Small intestine (tissue), 7 donors: ENCODE measurements around the gene D2HGDH. TPM values are rescaled to one million over a fixed set of nuclear protein-coding genes. Genes with fewer than 3 reads are reported as not detected.

Experiments used
- DNase-seq, 2 donors: peaks; one replicate each; pipeline versions ENCODE4 v3.0.0 to v3.0.0-alpha.2; 2013
- FAIRE-seq: peaks from 2 replicates; lab custom pipeline; 2012; peaks lifted over from hg19 to GRCh38; lab: Jason Lieb, UNC
- H3K27ac ChIP-seq, 3 donors: one replicate each; pipeline ENCODE4 v1.5.1; 2013; ENCODE audit warnings: low read length in 2 of 3, mild to moderate bottlenecking in 2 of 3, control low read depth in 1 of 3, inconsistent platforms in 1 of 3, low read depth in 1 of 3, moderate library complexity in 1 of 3
- H3K27me3 ChIP-seq, 3 donors: one replicate each; pipeline ENCODE4 v1.6.1; 2013; ENCODE audit warnings: low read length in 3 of 3, inconsistent platforms in 1 of 3; ENCODE audit not compliant: control insufficient read depth in 3 of 3, insufficient read depth in 3 of 3
- H3K36me3 ChIP-seq, 3 donors: one replicate each; pipeline ENCODE4 v1.6.1; 2013; ENCODE audit warnings: low read length in 3 of 3, inconsistent platforms in 1 of 3, low read depth in 1 of 3, mild to moderate bottlenecking in 1 of 3, moderate library complexity in 1 of 3; ENCODE audit not compliant: control insufficient read depth in 3 of 3, insufficient read depth in 2 of 3
- H3K4me1 ChIP-seq, 3 donors: one replicate each; pipeline ENCODE4 v1.6.1; 2013; ENCODE audit warnings: low read length in 2 of 3, inconsistent platforms in 1 of 3, low read depth in 1 of 3, mild to moderate bottlenecking in 1 of 3, moderate library complexity in 1 of 3; ENCODE audit not compliant: control insufficient read depth in 3 of 3, insufficient read depth in 2 of 3
- H3K4me3 ChIP-seq, 3 donors: one replicate each; pipeline ENCODE4 v1.5.1; 2013; ENCODE audit warnings: low read length in 3 of 3, control low read depth in 1 of 3, inconsistent platforms in 1 of 3, low read depth in 1 of 3, mild to moderate bottlenecking in 1 of 3, moderate library complexity in 1 of 3
- H3K9me3 ChIP-seq, 2 donors: one replicate each; pipeline ENCODE4 v1.6.1; 2013; ENCODE audit warnings: low read depth in 1 of 2, low read length in 1 of 2; ENCODE audit not compliant: control insufficient read depth in 2 of 2, insufficient read depth in 1 of 2
- WGBS, 3 donors: extraction: QIAGEN DNeasy Blood & Tissue Kit; methylation state at CpG; one replicate each; pipeline ENCODE4 v1.1.7; 2013; 5-methylcytosine and 5-hydroxymethylcytosine counted together
- polyA plus RNA-seq, 4 donors: library from polyadenylated mRNA; stranded (reverse) in 3 of 4; unstranded in 1 of 4; fragments of 200-250 nt in 3 of 4; fragments of 120-200 nt in 1 of 4; gene quantifications; one replicate each; pipeline versions ENCODE4 v1.2.1 to v1.2.3, GENCODE V29; 2013
- donor health status: healthy with polysubstance abuse.
- donor health status: control.
- donor health status: control.
- donor health status: Bipolar disorder and iron deficiency.
- donor health status: healthy.

D2HGDH gene
- polyA plus RNA-seq, 4 donors = 19.6 to 57.5 (median 33.5) TPM

GRCh38 chr2:241771286-241772062, 37.0 kb downstream of the D2HGDH start:
- WGBS, 3 donors = 68 to 76% (median 73%) methylated on average over 37 to 38 of the region's 38 CpGs
- Histone ChIP-seq H3K4me3 (no peak overlapping the region), H3K9me3 (no peaks in the 10 kb centered on the region), H3K4me1 (peaks cover 0 to 18% (median 2%) of the 10 kb centered on the region in 3 donors), H3K36me3 (peaks cover 0 to 9% (median 0%) of the 10 kb centered on the region in 3 donors), H3K27me3 (no peaks in the 10 kb centered on the region), H3K27ac (no peak overlapping the region)
- no peak for FAIRE-seq
- peak in 1 of 2 donors; percentile 26 for DNase-seq

DNA sequence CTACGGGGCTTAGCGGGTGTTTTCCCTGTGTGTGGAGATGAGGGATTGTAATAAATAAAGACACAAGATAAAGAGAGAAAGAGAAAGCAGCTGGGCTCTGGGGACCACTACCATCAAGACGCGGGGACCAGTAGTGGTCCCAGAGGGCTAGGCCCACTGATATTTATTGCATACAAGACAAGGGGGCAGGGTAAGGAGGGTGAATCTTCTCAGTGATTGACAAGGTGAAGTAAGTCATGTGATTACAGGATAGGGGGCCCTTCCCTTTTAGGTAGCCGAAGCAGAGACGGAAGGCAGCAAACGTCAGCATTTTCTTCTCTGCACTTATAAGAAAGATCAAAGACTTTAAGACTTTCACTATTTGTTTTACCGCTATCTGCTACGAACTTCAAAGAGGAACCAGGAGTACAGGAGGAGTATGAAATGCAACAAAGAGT, 37.7 kb downstream of the D2HGDH start:
- no peak overlapping the region for H3K4me3 ChIP-seq

GRCh38 chr2:241773511-241774418, 39.3 kb downstream of the D2HGDH start:
- DNase-seq (peak in 1 of 2 donors; percentile 11), FAIRE-seq (no peak)
- Histone ChIP-seq H3K4me1 (peaks cover 0 to 18% (median 2%) of the 10 kb centered on the region in 3 donors), H3K36me3 (no peaks in the 10 kb centered on the region), H3K9me3 (no peaks in the 10 kb centered on the region), H3K4me3 (no peak overlapping the region), H3K27me3 (peaks cover 0 to 2% (median 0%) of the 10 kb centered on the region in 3 donors), H3K27ac (no peak overlapping the region)
- WGBS, 3 donors = 20 to 64% (median 42%) methylated on average over 24 to 29 of the region's 29 CpGs

More for the DNA sequence above, 37.7 kb downstream of the D2HGDH start:
- Histone ChIP-seq H3K9me3 (no peaks in the 10 kb centered on the region), H3K27me3 (peaks cover 0 to 2% (median 0%) of the 10 kb centered on the region in 3 donors), H3K4me1 (peaks cover 0 to 18% (median 2%) of the 10 kb centered on the region in 3 donors), H3K27ac (no peak overlapping the region), H3K36me3 (peaks cover 0 to 9% (median 0%) of the 10 kb centered on the region in 3 donors)
- 11 to 34% (median 17%) methylated on average over 9 of the region's 9 CpGs for WGBS, 3 donors
- DNase-seq (peak in 1 of 2 donors; percentile 9), FAIRE-seq (no peak)

DNA sequence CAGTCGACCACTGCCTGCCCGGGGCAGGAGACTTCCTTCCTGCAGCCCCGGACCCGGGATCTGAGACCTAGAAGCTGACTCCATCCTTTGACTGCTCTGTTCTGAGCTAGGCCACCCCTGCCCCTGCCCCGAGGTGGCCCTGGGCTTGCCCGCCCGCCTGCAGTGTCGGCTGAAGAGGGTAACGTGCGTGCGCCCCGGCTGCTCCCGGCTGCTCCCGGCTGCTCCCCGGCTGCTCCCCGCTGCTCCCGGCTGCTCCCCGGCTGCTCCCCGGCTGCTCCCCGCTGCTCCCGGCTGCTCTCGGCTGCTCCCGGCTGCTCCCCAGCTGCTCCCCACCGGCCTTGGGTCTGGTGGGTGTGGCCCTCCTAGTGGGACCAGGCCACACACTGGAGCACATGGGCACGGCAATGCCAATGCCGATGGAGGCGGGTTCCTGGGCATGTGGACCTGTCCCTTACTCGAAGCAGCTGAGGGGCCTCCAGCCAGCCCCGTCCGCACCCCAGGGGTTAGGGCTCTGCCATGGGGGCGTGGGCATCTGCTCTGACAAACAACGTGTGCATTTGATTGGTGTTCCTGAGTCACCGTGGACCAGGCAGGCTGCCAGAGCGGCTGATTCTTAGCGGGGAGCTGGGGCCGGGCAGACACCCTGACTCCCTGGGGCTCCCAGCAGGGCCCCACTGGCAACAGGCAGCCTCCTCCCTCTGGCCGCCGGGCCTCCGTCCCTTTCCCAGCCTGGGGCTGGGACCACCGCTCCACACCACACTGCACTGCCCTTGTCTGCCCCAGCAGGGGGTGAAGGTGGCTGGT, 40.2 kb downstream of the D2HGDH start:
- no peak overlapping the region for H3K4me3 ChIP-seq
- no peak overlapping the region for H3K27ac ChIP-seq
- no peaks in the 10 kb centered on the region for H3K36me3 ChIP-seq
- WGBS, 3 donors = 40 to 64% (median 53%) methylated on average over 36 to 40 of the region's 40 CpGs
- FAIRE-seq (no peak), DNase-seq (peak in 1 of 2 donors; percentile 7)
- no peaks in the 10 kb centered on the region for H3K9me3 ChIP-seq
- peaks cover 0 to 18% (median 2%) of the 10 kb centered on the region in 3 donors for H3K4me1 ChIP-seq
- H3K27me3 ChIP-seq = peaks cover 0 to 2% (median 0%) of the 10 kb centered on the region in 3 donors

DNA sequence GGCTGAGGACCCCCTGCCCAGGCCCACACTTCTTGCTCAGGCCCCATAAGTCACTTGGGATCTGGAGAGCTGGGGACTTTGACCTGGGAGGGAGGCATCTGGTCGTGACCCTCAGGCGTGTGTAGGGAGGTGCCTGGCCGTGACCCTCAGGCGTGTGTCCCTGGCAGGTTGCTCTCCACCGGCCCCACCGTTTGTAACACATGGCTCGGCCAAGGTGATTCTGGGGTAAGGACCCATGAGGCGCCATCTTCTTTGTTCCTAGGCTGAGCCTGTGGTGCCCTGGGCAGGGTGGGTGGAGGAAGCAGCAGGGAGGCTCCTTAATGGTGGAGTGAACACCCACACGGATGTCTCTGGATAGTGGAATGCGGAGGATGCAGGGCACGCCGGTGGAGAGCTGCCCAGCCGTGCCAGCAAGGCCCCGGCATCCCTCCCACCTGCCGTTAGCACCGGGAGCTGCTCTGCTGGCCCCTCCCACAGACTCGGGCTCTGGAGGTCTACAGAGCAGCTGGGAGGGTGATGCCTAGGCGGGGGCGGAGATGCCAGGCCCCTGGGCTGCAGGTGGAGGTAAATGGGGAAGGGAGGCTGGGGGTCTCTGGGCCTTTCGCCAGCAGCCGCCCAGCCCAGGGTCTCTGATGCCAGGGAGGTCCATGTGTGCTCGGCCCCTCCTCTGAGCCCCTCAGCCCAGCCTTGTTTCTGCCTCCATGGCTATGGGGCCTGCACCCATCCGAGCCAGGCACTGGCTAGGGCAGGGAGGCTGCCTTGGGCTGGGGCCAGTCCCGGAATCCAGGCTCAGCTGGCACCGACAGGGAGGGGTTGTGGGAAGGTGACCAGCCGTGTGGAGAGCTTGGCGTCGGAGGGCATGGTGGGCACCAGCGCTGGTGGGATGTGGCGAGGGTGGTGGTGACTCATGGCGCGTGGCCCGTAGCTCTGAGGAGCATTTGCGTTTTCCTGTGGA, 41.1 kb downstream of the D2HGDH start:
- peaks cover 0 to 18% (median 2%) of the 10 kb centered on the region in 3 donors for H3K4me1 ChIP-seq
- FAIRE-seq (no peak), DNase-seq (no peak)
- WGBS, 3 donors = 57 to 79% (median 75%) methylated on average over 27 to 34 of the region's 34 CpGs
- H3K4me3 ChIP-seq = no peak overlapping the region
- no peaks in the 10 kb centered on the region for H3K9me3 ChIP-seq
- H3K27me3 ChIP-seq = peaks cover 0 to 2% (median 0%) of the 10 kb centered on the region in 3 donors
- no peak overlapping the region for H3K27ac ChIP-seq
- H3K36me3 ChIP-seq = no peaks in the 10 kb centered on the region

- no peaks in the 10 kb centered on the region for H3K36me3 ChIP-seq
- peaks cover 0 to 2% (median 0%) of the 10 kb centered on the region in 3 donors for H3K27me3 ChIP-seq
- DNase-seq (no peak), FAIRE-seq (no peak)
- H3K4me1 ChIP-seq = peaks cover 0 to 9% (median 2%) of the 10 kb centered on the region in 3 donors
- WGBS, 3 donors = 36 to 72% (median 57%) methylated on average over 26 to 27 of the region's 27 CpGs
- H3K27ac ChIP-seq = no peak within 1 kb of the TSS
- peaks cover 0 to 3% of the 10 kb centered on the region in 2 donors for H3K9me3 ChIP-seq
- no peak within 1 kb of the TSS for H3K4me3 ChIP-seq
Measured at GRCh38 chr2:241776336-241777169, 42.1 kb downstream of the D2HGDH start, which contains the start of gene GAL3ST2. TSS of gene GAL3ST2 (plus strand) at chr2:241776822. CDS start at chr2:241776956, 134 bp downstream.
